Keratinocyte (primary cell): ENCODE results near the gene STRADB. TPM values are rescaled to one million over a fixed set of nuclear protein-coding genes. Genes with fewer than 3 reads are reported as not detected.
A peak's percentile ranks its signal among the peaks of the same experiment; 100 is the strongest.

Experiments
- DNase-seq: peaks from one replicate; pipeline ENCODE4 v3.0.0-alpha.2; 2011; ENCODE audit warnings: low read depth, missing footprints, low spot score
- FAIRE-seq: peaks from 2 replicates; lab custom pipeline; 2011; peaks lifted over from hg19 to GRCh38; lab: Jason Lieb, UNC
- H2AFZ ChIP-seq: 2 replicates; pipeline ENCODE4 v1.6.0; 2012; ENCODE audit warnings: low read length, control low read depth, inconsistent platforms; ENCODE audit not compliant: control insufficient read depth
- H3K27ac ChIP-seq: 2 replicates; pipeline ENCODE4 v1.5.1; 2011; ENCODE audit warnings: low read length; ENCODE audit not compliant: control insufficient read depth, insufficient read depth
- H3K27me3 ChIP-seq: 3 replicates; pipeline ENCODE4 v1.6.0; 2011; ENCODE audit warnings: low read length; ENCODE audit not compliant: control insufficient read depth, insufficient read depth; ENCODE audit errors: extremely low read depth
- H3K36me3 ChIP-seq, 2 experiments: 2 replicates in 1 of 2; 3 replicates in 1 of 2; pipeline ENCODE4 v1.5.1; 2011; ENCODE audit warnings: low read length in 2 of 2, mild to moderate bottlenecking in 1 of 2; ENCODE audit not compliant: control insufficient read depth in 2 of 2, insufficient read depth in 2 of 2; ENCODE audit errors: extremely low read depth in 1 of 2
- H3K4me1 ChIP-seq: 3 replicates; pipeline ENCODE4 v1.5.1; 2011; ENCODE audit warnings: low read length; ENCODE audit not compliant: control insufficient read depth, insufficient read depth; ENCODE audit errors: extremely low read depth
- H3K4me2 ChIP-seq: 3 replicates; pipeline ENCODE4 v1.6.0; 2011; ENCODE audit warnings: low read depth, low read length; ENCODE audit not compliant: control insufficient read depth, insufficient read depth; ENCODE audit errors: extremely low read depth
- H3K4me3 ChIP-seq, 3 experiments: fragments of 200-600 bp in 1 of 3; sonication (generic) in 1 of 3; 2 replicates in 2 of 3; 3 replicates in 1 of 3; pipeline ENCODE4 v1.5.1; 2011 to 2016; ENCODE audit warnings: low read length in 3 of 3, mild to moderate bottlenecking in 3 of 3, control low read depth in 2 of 3, inconsistent platforms in 1 of 3, low read depth in 1 of 3, mixed read lengths in 1 of 3, mixed run types in 1 of 3, moderate library complexity in 1 of 3; ENCODE audit not compliant: control insufficient read depth in 2 of 3, insufficient read depth in 2 of 3; ENCODE audit errors: extremely low read depth in 1 of 3
- H3K79me2 ChIP-seq: 2 replicates; pipeline ENCODE4 v1.6.0; 2012; ENCODE audit warnings: low read length; ENCODE audit not compliant: control insufficient read depth, insufficient read depth
- H3K9ac ChIP-seq: 3 replicates; pipeline ENCODE4 v1.6.0; 2011; ENCODE audit warnings: low read length; ENCODE audit not compliant: control insufficient read depth, insufficient read depth; ENCODE audit errors: extremely low read depth
- H3K9me1 ChIP-seq: 3 replicates; pipeline ENCODE4 v1.6.0; 2011; ENCODE audit warnings: low read length; ENCODE audit not compliant: control insufficient read depth, insufficient read depth; ENCODE audit errors: extremely low read depth
- H3K9me3 ChIP-seq: 2 replicates; pipeline ENCODE4 v1.5.1; 2012; ENCODE audit warnings: low read depth, low read length; ENCODE audit not compliant: control insufficient read depth
- H4K20me1 ChIP-seq: 3 replicates; pipeline ENCODE4 v1.6.0; 2011; ENCODE audit warnings: low read length; ENCODE audit not compliant: control insufficient read depth, insufficient read depth; ENCODE audit errors: extremely low read depth
- EZH2 ChIP-seq: IDR thresholded peaks from one replicate; pipeline ENCODE4 v1.6.1; 2012; ENCODE audit warnings: inconsistent platforms, mild to moderate bottlenecking, low read length, moderate library complexity
- dilution Hi-C: fragments of 300-500 bp; cut with MboI; formaldehyde crosslinking; loops from one replicate; pipeline ENCODE4 v1.7.0; 2020; ENCODE audit warnings: low sequenced_read_pairs; ENCODE audit not compliant: extremely low pct_ligation_motif_present
- polyA plus RNA-seq, 5 experiments: library from polyadenylated mRNA; depleted of rRNA in 3 of 5; stranded (reverse) in 3 of 5; stranded (forward) in 1 of 5; unstranded in 1 of 5; fragments of >200 nt; gene quantifications; 1 replicate in 1 of 5; 2 replicates in 3 of 5; 3 replicates in 1 of 5; pipeline versions ENCODE4 v1.2.1 to v1.2.3, GENCODE V29; 2011 to 2012; ENCODE audit warnings: missing spikeins in 2 of 5, low read depth in 1 of 5, low replicate concordance in 1 of 5
- TF ChIP-seq, protein P1 (sequence below), 3 experiments: IDR thresholded peaks in 1 of 3; conservative IDR thresholded peaks in 1 of 3; optimal IDR thresholded peaks in 1 of 3; 2 replicates in 2 of 3; 3 replicates in 1 of 3; pipeline versions ENCODE3 to v1.5.1; 2011; ENCODE audit warnings: low read length in 3 of 3, mild to moderate bottlenecking in 3 of 3, moderate library complexity in 2 of 3, control low read depth in 1 of 3, inconsistent platforms in 1 of 3; ENCODE audit not compliant: insufficient read depth in 2 of 3; ENCODE audit errors: extremely low read depth in 1 of 3

STRADB gene
- polyA plus RNA-seq, 1 donor (not counting 4 experiments of a cell fraction or from before 2014, with no cell fraction given) = 14.6 TPM

DNA sequence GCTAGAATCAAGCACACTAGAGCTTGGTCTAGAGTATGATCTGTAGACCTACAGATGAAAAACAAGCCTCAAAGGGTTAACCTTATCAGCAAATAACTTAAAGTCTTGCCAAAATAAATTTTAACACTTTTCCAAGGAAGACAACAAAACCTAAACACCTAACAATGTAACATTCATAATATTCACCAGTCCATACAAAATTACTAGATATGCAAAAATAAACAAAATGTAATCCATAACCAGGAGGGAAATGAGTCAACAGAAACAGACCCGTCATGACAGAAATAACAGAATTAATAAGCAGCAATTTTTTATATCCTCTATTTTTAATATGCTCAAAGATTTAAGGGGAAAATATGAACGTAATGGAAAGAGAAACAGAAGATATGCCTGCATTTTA lies 36.4 kb upstream of the STRADB start:
- Histone ChIP-seq H3K36me3 (peaks cover 0 to 3% of the 10 kb centered on the region in 2 experiments), H3K9ac (no peak overlapping the region), H3K4me3 (no peak overlapping the region), H3K27ac (no peak overlapping the region), H3K4me2 (no peak overlapping the region), H3K4me1 (peaks cover 8% of the 10 kb centered on the region), H3K27me3 (no peaks in the 10 kb centered on the region), H3K79me2 (peaks cover 9% of the 10 kb centered on the region), H3K9me3 (no peaks in the 10 kb centered on the region), H2AFZ (no peak overlapping the region), H4K20me1 (no peaks in the 10 kb centered on the region), H3K9me1 (no peaks in the 10 kb centered on the region)
- no peak for DNase-seq
- TF ChIP-seq, protein P1, sequence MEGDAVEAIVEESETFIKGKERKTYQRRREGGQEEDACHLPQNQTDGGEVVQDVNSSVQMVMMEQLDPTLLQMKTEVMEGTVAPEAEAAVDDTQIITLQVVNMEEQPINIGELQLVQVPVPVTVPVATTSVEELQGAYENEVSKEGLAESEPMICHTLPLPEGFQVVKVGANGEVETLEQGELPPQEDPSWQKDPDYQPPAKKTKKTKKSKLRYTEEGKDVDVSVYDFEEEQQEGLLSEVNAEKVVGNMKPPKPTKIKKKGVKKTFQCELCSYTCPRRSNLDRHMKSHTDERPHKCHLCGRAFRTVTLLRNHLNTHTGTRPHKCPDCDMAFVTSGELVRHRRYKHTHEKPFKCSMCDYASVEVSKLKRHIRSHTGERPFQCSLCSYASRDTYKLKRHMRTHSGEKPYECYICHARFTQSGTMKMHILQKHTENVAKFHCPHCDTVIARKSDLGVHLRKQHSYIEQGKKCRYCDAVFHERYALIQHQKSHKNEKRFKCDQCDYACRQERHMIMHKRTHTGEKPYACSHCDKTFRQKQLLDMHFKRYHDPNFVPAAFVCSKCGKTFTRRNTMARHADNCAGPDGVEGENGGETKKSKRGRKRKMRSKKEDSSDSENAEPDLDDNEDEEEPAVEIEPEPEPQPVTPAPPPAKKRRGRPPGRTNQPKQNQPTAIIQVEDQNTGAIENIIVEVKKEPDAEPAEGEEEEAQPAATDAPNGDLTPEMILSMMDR (optimal IDR thresholded peaks at IDR 0.05 in 1 of 3, IDR thresholded peaks at IDR 0.05 in 1 of 3, conservative IDR thresholded peaks at IDR 0.05 in 1 of 3; ENCODE audit: extremely low read depth in 1 of 3, insufficient read depth in 2 of 3, low read length in 3 of 3) = no peak
- no peak for TF ChIP-seq EZH2
- dilution Hi-C loops = no loop called here
- no peak for FAIRE-seq

DNA sequence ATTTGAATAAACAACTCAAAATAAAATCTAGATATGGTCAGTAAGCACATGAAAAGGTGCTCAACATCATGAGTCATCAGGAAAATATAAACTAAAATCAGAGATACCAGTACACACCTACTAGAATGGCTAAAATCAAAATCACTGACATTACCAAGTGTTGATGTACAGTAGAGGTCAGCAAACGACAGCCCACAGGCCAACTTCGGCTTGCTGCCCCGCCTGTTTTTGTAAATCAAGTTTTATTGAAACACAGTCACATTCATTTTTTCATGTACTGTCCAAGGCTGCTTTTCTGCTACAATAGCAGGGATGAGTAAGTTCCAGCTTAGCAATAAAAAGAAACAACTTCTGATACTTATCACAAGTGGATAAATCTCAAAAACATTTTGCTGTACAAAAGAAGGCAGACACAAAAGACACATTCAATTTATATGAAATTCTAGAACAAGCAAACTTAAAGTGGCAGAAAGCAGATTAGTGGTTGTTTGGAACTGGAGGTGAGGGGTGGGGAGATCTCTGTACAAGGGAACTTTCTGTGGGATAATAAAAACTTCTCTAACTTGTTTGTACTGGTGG lies 32.4 kb upstream of the STRADB start:
- H3K36me3 ChIP-seq = no peaks in the 10 kb centered on the region
- no peaks in the 10 kb centered on the region for H3K27me3 ChIP-seq
- H3K27ac ChIP-seq = no peak overlapping the region
- peaks cover 6% of the 10 kb centered on the region for H3K79me2 ChIP-seq
- peaks cover 15% of the 10 kb centered on the region for H3K4me1 ChIP-seq
- H4K20me1 ChIP-seq = no peaks in the 10 kb centered on the region
- FAIRE-seq (no peak), DNase-seq (no peak)
- no peaks in the 10 kb centered on the region for H3K9me3 ChIP-seq
- no peak overlapping the region for H3K4me2 ChIP-seq
- TF ChIP-seq, protein P1 (optimal IDR thresholded peaks at IDR 0.05 in 1 of 3, IDR thresholded peaks at IDR 0.05 in 1 of 3, conservative IDR thresholded peaks at IDR 0.05 in 1 of 3; ENCODE audit: extremely low read depth in 1 of 3, insufficient read depth in 2 of 3, low read length in 3 of 3) = peak in 2 of 3 experiments; percentile 22 to 47
- no peak for TF ChIP-seq EZH2
- H3K9me1 ChIP-seq = no peaks in the 10 kb centered on the region
- no peak overlapping the region for H3K9ac ChIP-seq
- no peak overlapping the region for H2AFZ ChIP-seq
- H3K4me3 ChIP-seq = no peak overlapping the region
- dilution Hi-C loops = no loop called here
